ENCODE results near the gene AFF4. TPM values are rescaled to one million over a fixed set of nuclear protein-coding genes. Genes with fewer than 3 reads are reported as not detected.

Gene AFF4
- total RNA-seq, 2 experiments from 2014 or later: 21.6 to 42.4 TPM

DNA sequence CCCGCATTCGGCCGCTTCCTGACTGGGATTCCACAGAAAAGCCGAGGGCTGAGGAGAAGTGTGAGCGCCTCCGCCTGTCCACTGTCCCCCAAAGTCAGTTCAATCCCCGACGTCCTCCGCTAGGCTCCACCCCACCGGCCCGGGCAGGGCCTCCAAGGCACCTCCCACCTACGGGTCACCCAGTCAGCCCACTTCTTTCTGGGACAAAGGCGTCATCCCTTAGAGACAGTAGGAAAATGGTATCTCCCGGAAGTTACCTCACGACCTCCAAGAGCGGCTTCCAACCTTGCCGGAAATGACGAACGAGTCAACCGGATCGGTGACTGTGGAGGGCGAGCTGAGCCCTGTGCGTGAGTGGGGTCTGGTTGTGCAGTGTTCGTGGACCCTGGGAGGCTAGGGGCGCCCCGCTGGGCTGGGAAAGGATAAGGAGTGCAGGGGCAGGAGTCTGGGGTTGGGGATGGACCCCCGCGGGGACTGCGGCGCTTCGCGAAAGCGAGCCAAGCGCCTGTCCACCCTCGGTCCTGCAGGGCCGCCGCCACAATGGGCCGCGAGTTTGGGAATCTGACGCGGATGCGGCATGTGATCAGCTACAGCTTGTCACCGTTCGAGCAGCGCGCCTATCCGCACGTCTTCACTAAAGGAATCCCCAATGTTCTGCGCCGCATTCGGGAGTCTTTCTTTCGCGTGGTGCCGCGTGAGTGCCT lies 96.9 kb downstream of the AFF4 start, which contains the start of the genes GDF9 and UQCRQ:
Gene GDF9 (minus strand): TSS at position 128 of the 704 bp plus-strand sequence. CDS start 1,936 bp downstream, outside the sequence.
Gene UQCRQ (plus strand): TSS at position 301 of the 704 bp plus-strand sequence. CDS start 240 bp downstream, at position 541.
- peak within 1 kb of the TSS; percentile 94 for H3K4me3 ChIP-seq (ENCODE audit: low read depth, low read length, poor library complexity, severe bottlenecking)
- TF ChIP-seq CTCF (conservative IDR thresholded peaks at IDR 0.05; ENCODE audit: low read length) (peak; percentile 33; the same call in 1 of the 2 replicates), EZH2phosphoT487 (IDR thresholded peaks at IDR 0.05; ENCODE audit: borderline replicate concordance, low read depth, low read length) (no peak)
- H3K4me1 ChIP-seq (ENCODE audit: insufficient read depth, low read length, poor library complexity, severe bottlenecking): peaks cover 17% of the 10 kb centered on the region
- H3K27ac ChIP-seq (ENCODE audit: low read depth, low read length, poor library complexity, severe bottlenecking): peak within 1 kb of the TSS; percentile 32
- H3K9me2 ChIP-seq (ENCODE audit: insufficient read depth, low read length): no peaks in the 10 kb centered on the region
- H3K79me2 ChIP-seq (ENCODE audit: insufficient read depth, low read depth, low read length): peaks cover 15% of the 10 kb centered on the region
- peak within 1 kb of the TSS; percentile 82 for H3K4me2 ChIP-seq (ENCODE audit: low read length)
- no peaks in the 10 kb centered on the region for H3K9me3 ChIP-seq (ENCODE audit: low read length)
- ChIA-PET POLR2A (interaction anchor here (0.5 to 1.4 kb wide), 8 partner anchors 9 to 1447 kb away, joined by 3 to 7 read pairs (median 3); no protein-coding TSS in a partner anchor), CTCF (ENCODE audit: unreplicated experiment) (interaction anchor here (0.6 kb wide), 1 partner anchor 15 kb away, joined by 4 read pairs; no protein-coding TSS in a partner anchor)
- H2AFZ ChIP-seq (ENCODE audit: low read length): peak within 1 kb of the TSS; percentile 94
- peaks cover 37% of the 10 kb centered on the region for H3K36me3 ChIP-seq (ENCODE audit: insufficient read depth, low read length)
- H4K20me1 ChIP-seq (ENCODE audit: insufficient read depth, low read length): no peaks in the 10 kb centered on the region; the same call in 1 of the 2 replicates
- peak; percentile 100 for DNase-seq (ENCODE audit: low spot score)
- intact Hi-C loops (cut with micrococcal nuclease; ENCODE audit: unreplicated experiment): loop anchor here (2.0 to 5.0 kb wide), 2 partner anchors 96 to 479 kb away; partner anchors contain the start of gene AFF4
- no TSS peak for BruUV-seq (replicated peaks)

DNA sequence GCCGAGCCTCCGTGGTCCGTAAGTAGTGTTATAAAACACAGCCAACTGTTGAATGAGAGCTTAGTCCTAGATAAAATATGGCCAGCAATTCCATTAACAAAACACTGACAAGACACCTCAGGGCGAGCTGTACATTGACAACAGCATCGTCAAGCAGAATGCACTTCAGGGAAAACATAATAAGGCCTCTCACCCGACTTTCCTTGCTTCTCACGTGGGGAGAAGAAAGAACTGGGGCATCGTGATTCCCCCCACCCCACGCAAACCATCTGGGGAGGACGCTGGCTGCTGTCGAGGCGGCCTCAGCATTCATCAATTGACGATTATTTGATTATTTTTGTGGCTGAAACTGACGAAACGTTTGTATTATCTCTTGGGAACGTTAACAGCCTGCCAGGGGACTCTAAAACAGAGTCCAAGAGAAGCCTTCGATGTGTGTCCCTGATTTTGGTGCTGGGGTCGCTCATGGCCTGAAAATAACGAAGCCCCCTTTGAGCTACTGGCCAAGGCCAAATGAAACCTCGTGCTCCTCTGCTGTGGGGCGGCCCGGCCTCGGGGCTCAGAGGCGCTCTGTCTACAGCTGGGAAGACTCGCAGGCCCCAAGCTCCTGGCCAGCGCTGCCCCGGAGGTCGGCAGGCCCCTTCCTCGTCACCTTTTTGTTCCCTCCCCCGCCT lies 97.6 kb downstream of the AFF4 start:
- TSS peak; percentile 89 for BruUV-seq (replicated peaks)
- Histone ChIP-seq H3K4me3 (ENCODE audit: low read depth, low read length, poor library complexity, severe bottlenecking) (peak overlapping the region; percentile 94), H4K20me1 (ENCODE audit: insufficient read depth, low read length) (no peaks in the 10 kb centered on the region; the same call in 1 of the 2 replicates), H3K9me3 (ENCODE audit: low read length) (no peaks in the 10 kb centered on the region), H3K4me2 (ENCODE audit: low read length) (peak overlapping the region; percentile 82), H3K4me1 (ENCODE audit: insufficient read depth, low read length, poor library complexity, severe bottlenecking) (peaks cover 17% of the 10 kb centered on the region), H3K36me3 (ENCODE audit: insufficient read depth, low read length) (peaks cover 30% of the 10 kb centered on the region), H3K27ac (ENCODE audit: low read depth, low read length, poor library complexity, severe bottlenecking) (peak overlapping the region; percentile 32), H3K79me2 (ENCODE audit: insufficient read depth, low read depth, low read length) (peaks cover 15% of the 10 kb centered on the region), H3K9me2 (ENCODE audit: insufficient read depth, low read length) (no peaks in the 10 kb centered on the region), H2AFZ (ENCODE audit: low read length) (peak overlapping the region; percentile 94)
- TF ChIP-seq EZH2phosphoT487 (IDR thresholded peaks at IDR 0.05; ENCODE audit: borderline replicate concordance, low read depth, low read length) (no peak), CTCF (conservative IDR thresholded peaks at IDR 0.05; ENCODE audit: low read length) (no peak)
- intact Hi-C loops (cut with micrococcal nuclease; ENCODE audit: unreplicated experiment): loop anchor here (2.0 to 5.0 kb wide), 2 partner anchors 97 to 479 kb away; partner anchors contain the start of gene AFF4
- no peak for DNase-seq (ENCODE audit: low spot score)
- ChIA-PET CTCF (ENCODE audit: unreplicated experiment) (interaction anchor here (0.6 kb wide), 1 partner anchor 14 kb away, joined by 4 read pairs; no protein-coding TSS in a partner anchor), POLR2A (interaction anchor here (0.6 to 1.4 kb wide), 6 partner anchors 9 to 591 kb away, joined by 3 to 7 read pairs (median 3); no protein-coding TSS in a partner anchor)

Measured in OCI-LY7 (cell line).